ENCODE results near the gene DDB1.
"Not testable (repeated sequence)": the region's sequence is repeated elsewhere in the genome, so short reads cannot be mapped to it uniquely, and the experiment has no call there.

The DDB1 gene

GRCh38 chr11:61268588-61269250, 64.2 kb downstream of the DDB1 start:
- no peak for DNase-seq (ENCODE audit: low read depth)

GRCh38 chr11:61267437-61267841, 65.5 kb downstream of the DDB1 start:
- no peak for DNase-seq (ENCODE audit: low read depth)

GRCh38 chr11:61266602-61267001, 66.3 kb downstream of the DDB1 start:
- no peak for DNase-seq (ENCODE audit: low read depth)

- DNase-seq (ENCODE audit: low read depth) = no peak
These were observed 67.5 kb downstream of the DDB1 start for GRCh38 chr11:61265357-61265756.

GRCh38 chr11:61264795-61265194, 68.1 kb downstream of the DDB1 start:
- DNase-seq (ENCODE audit: low read depth) = no peak

- no peak for DNase-seq (ENCODE audit: low read depth)
These were observed 68.5 kb downstream of the DDB1 start for GRCh38 chr11:61264371-61264770.

GRCh38 chr11:61259363-61259762, 73.5 kb downstream of the DDB1 start:
- no peak for DNase-seq (ENCODE audit: low read depth)

- no peak for DNase-seq (ENCODE audit: low read depth)
These were observed 74.4 kb downstream of the DDB1 start for GRCh38 chr11:61258546-61258945.

- DNase-seq (ENCODE audit: low read depth) = no peak
These were observed 76.0 kb downstream of the DDB1 start for GRCh38 chr11:61256710-61257482.

GRCh38 chr11:61254403-61255025, 78.4 kb downstream of the DDB1 start:
- peak; percentile 46 for DNase-seq (ENCODE audit: low read depth)

- not testable (repeated sequence) for DNase-seq (ENCODE audit: low read depth)
These were observed 80.6 kb downstream of the DDB1 start for GRCh38 chr11:61252332-61252731.

- DNase-seq (ENCODE audit: low read depth) = not testable (repeated sequence)
These were observed 81.8 kb downstream of the DDB1 start for GRCh38 chr11:61250796-61251765.
